SKM-1 treated with dmso at 0.1 percent for 144 hours (cell line): ENCODE results near the gene AP5Z1.

Experiments
- DNase-seq: peaks from one replicate; lab custom pipeline; 2025; ENCODE audit not compliant: unreplicated experiment; lab: John Stamatoyannopoulos, UW

The AP5Z1 gene

DNA sequence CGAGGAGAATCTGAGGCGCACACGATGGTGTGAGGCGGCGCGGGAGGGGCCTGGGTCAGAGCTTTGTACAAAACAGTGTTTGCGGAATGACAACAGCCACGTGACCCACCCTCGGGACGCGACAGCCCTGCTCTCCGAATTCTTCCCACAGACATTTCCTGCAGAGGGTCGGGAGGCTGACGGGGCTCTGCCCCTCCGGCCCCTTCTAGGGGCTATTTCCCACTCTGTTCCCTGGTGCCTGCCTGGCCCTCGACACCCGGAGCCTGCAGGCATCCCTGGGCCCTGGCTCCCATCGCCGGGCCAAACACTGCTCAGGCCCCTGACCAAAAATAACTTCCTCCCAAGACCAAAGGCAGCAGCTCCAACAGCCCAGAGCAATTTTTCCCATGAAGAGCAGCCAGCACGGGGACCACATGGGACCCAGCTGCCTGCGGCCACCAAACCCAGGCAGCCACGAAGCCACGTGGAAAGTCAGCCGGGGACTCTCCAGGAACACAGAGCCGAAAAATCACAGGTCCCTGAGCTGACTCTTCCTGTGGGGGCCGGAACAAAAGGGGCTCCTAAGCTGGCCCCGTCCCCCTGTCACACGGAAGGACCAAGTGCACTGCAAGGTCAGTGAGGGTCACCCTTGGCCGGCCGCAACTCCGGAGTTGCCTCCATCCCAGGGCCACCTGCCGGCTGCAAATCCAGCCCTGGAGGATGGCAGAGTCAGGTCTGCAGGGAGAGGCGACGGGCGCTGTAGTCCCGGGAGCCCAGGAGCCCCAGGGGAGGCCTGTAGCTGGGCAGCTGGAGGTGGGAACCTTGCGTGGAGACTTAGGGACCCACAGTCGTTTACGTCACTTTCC lies 44.4 kb downstream of the AP5Z1 start:
- no peak for DNase-seq

DNA sequence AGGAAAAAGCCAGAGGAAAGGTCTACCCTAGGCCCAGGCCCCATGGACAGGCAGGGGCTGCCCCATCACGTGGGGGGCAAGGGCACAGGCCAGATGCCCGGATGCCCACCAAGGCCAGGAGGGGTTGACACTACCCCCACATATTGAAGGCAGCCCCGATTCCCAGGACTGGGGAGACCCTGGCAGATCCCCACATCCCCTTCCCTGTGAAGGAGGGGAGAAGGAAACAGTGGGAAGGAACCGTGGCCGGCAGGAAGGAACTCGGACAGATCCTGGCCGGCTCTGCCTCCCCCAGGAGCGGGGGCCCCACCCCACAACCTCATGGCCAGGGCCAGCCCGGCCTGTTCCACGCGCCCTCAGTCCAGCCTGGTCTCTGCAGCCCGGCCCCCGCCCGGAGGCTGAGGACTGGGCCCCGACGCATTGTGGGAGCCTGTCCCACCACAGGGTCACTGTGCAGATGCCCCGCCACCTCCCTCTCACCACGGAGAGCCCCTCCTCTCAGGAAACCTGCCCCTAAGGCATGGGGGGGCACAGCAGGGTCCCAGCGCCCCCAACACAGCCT lies 45.1 kb downstream of the AP5Z1 start:
- no peak for DNase-seq

- no peak for DNase-seq
These were observed 45.6 kb downstream of the AP5Z1 start for GRCh38 chr7:4820967-4821471.

- DNase-seq, result no peak
These were observed 47.3 kb downstream of the AP5Z1 start for GRCh38 chr7:4822677-4823076.

DNA sequence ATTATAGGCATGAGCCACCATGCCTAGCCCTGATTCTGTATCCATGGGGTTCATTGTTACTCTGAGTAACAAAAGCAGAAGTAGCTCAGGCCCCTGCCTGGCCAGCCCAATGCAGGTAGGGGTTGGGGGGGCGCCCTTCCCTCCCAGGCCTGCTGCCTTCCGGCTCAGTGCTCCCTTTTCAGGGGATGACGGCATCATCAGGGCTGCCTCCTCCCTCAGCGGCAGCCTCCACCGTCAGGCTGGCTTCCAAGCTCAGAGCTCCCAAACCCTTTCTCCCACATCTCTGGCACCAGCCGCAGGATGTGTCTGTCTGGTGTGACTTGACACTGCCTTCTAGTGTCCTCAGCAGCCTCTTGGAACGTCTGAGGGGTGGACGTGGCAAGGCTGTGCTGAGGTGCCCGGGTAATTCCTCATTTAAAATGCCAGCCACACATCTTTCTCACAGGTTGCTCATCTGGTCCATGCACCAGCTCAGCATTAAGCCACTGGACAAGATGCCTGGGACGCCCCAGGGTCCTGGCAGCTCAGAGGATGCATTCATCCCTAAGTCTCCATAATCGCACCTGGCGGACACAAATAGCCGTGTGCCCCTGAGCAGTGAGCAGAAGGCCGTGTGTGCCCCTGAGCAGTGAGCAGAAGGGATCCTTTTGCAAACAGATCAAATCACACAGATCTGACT lies 48.2 kb downstream of the AP5Z1 start:
- no peak for DNase-seq

GRCh38 chr7:4824120-4824775 lies 48.8 kb downstream of the AP5Z1 start:
- DNase-seq, result no peak

DNA sequence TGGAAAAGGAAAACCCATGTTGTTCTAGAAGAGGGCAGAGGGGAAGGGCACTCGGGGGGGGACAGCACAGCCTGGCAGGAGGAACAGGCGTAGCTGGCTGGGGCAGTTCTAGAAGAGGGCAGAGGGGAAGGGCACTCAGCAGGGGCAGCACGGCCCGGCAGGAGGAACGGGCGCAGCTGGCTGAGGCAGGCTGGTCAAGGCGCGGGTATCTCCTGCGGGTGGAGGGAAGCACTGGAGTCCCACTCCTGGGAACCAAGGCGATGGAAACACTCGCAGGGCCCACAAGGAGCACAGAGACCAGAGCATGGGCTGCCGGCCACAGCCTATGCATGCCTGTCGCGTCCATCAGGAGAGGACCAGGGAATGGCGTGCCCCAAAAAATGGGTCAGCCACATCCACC lies 49.7 kb downstream of the AP5Z1 start:
- no peak for DNase-seq

DNA sequence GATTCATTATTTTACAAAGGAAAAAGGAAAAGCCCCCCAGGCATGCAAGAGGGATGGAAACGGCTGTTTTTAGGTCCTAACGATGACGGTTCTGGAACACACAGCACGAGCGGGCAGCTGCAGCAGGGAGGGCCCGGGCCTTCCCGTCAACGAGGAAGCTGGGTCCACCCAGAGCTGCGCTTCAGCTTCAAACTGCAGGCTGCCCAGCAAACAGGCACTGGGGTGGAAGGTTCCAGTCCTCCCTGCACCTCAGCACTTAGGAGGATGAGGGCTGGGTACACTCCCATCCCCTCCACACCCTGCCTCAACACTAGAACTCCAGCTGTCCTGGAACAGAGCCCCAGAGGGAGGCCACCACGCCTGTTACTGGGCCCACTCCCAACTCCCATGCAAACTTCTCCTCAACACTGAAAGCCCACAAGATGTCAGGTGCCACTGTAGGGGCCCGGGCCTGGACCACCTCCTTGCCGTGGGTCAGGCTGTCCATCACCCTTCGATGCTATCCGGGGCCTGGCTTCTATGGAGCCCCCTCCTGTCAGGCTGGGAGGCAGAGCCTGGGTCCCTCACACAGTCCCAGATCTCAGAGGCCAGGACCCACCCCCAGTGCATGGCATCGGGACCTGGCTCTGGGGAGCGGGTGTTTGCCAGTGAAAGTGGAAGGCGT lies 53.4 kb downstream of the AP5Z1 start:
- no peak for DNase-seq

GRCh38 chr7:4830176-4830575 lies 54.8 kb downstream of the AP5Z1 start:
- peak; percentile 44 for DNase-seq

DNA sequence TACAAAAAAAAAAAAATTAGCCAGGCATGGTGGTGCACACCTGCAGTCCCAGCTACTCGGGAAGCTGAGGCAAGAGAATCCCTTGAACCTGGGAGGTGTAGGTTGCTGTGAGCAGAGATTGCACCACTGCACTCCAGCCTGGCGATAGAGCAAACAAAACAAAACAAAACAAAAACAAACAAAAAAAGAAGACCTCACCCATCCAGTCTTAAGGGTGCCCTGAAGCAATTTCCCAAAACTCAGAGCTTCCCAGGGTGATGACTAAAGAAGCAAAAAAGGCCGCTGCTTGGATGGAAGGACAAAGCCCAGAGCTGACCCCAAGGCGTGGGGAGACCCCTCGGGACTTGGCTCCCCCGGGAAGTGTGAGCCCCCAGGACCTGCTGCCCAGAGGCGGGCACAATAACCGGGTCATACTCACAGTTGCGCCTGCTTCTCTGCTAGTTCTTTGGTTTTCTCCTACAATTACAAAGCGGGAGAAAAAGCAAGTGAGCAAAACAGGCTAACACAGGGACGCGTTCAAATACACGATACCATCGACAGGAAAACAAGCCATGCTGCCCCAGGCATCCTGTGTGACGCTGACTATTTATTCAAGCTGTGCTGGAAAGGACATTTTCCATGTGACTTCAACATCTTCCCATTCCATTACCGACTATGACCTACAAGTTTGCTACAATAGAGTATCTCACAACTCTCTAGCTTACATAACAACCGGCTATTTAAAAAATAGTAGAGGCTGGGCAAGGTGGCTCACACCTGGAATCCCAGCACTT lies 56.5 kb downstream of the AP5Z1 start:
- no peak for DNase-seq

GRCh38 chr7:4832711-4833110 lies 57.3 kb downstream of the AP5Z1 start:
- no peak for DNase-seq

DNA sequence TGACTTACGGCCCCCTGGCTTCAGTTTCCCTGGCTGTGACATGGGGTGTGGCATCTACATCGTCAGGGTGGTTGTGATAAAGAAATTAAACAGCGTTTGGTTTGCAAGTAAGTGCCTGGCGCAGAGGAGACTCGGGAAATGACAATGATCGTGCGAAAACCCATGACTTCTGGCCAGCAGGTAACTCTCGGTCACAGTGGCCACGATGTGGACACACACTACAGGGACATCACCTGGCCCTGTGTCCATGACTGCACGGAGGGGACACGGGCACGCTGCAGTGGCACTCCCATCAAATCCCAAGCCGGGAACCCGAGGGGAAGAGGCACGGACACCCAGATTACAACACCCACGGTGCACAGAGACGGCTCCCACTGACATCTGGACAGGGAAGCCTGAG lies 57.8 kb downstream of the AP5Z1 start:
- no peak for DNase-seq

DNA sequence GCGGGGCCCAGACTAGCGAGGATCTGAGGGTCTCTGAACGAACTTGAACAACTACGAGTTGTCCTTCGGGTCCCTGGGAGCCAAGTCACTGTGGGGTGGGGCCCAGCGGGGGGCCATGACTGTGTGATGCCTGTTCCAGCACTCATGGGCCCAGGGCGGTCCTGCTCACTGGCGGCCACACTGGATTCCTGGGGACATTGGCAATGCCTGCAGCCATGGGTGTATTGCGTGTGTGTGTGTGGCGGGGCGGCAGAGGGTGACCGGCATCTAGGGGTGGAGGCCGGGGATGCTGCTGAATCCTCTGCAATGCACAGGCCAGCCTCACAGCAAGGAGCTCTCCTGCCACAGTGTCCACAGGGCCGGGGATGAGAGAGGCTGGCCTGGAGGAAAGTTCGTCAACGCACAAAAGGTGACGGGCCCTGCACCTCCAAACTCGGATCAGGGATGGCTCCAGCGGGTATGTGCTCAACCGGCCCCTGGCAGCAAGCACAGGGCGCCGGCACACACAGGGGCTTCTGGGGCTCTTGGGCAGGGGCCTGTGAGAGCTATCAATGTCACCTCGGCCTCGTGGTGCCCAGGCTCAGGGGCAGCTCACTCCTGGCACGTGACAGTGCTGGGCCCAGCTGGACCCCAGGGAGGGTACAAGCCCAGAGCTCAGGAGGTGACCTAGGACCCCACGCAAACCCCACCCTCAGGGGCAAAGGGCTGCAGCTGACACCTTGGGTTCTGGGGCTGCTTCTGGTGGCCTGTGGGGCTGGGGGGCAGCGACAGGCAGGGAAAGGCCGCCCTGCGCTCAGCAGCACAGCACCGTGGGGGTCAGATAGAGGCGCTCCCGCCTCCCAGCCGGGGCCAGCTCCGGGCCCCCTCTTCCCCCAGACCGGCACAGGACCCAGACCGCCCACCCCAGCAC lies 58.5 kb downstream of the AP5Z1 start:
- no peak for DNase-seq

DNA sequence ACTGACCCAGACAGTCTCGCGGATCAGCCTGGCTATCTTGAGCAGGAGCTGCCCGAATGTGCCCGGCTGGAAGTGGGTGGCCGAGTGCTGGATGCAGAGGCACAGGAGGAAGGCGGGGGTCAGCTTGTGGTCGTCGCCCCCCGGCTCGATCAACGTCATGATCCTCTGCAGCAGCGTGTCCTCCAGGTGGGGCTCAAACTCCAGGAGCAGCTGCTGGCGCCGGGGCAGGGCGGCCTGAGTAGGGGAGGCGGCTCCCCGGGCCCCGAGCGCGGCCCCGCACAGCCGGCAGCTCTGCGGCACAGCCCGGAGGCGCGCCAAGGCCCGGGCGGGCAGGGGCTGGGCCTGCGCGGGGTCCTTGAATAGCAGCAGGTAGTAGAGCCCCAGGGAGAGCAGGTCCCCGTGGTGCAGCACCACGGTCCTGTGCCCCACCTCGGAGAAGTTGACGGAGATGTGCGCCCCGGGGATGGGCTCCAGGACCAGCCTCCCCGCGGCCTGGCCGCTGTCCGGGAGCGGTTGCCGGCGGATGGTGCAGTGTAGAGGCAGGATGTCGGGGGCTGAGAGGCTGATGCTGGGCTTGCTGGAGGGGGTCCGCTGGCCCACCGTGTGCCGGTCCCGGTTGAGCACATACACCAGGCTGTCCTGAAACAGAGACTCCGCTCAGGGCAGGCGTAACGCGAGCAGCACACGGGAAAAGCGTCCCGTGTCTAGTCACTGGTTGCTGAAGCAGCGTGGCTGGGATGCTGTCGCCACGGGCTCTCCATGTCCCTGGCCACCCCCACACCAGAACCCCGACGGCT lies 59.4 kb downstream of the AP5Z1 start:
- no peak for DNase-seq

DNA sequence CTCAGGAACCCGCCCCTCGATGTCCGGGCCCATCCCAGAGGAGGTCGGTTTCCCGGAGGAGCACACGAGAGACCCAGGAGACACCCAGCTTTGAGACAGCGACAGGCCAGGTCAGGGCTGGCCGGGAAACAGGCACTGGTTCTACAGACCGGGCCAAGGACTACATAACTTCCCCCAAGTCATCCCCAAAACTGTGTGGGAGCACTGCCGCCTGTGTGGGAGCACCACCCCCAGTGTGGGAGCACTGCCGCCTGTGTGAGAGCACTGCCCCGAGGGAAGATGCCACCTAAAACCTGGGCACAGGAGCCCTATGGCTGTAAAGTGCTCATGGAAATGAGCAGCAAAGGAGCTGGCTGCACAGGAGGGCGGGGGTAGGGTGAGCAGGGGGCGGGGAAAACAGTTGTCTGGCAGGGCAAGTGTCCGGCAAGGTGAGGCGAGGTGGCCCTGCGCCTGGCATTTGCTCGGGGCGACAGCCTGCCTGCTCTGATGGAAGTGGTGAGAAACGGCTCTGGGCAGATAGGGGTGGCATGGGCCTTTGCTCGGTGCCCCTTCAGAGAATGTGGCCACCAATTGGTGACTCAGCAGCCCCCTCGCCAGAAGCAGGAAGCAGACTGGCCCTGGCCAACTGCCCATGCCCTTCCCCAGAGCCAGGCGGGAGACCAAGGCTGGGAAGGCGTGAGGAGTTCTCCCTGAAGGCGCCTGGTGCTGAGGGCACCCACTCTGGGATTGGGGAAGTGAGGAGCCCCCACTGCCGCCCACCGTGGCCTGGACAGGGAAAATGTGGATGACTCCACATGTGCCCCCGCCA lies 60.2 kb downstream of the AP5Z1 start:
- no peak for DNase-seq

DNA sequence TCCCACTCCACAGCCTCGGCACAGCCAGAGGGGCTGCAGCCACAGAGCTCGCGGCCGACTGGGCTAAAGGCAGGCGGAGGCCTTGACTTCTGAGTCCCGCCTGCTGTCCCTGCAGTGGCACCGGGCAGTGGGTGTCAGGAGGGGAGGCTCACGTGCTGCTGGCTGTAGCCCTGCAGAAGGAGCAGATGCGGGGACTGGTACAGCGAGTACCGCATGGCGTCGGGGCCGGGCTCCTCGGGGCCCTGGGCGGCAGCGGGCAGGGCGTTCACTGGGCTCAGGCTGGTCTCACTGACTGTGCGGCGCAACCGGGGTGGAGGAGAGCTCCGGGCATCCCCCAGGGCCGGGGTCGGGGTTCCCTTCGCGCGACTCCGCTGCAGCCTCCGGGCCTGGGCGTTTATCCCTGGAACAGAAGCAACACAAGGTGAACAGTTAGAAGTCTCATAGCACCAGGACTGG lies 60.8 kb downstream of the AP5Z1 start:
- no peak for DNase-seq

GRCh38 chr7:4837041-4837802 lies 61.8 kb downstream of the AP5Z1 start:
- DNase-seq, result no peak
